HEK293 (cell line): ENCODE measurements around the gene FBH1.

Source experiments
- PRDM2 ChIP-seq: fragments of 450-650 bp; formaldehyde crosslinking; IDR thresholded peaks from 2 replicates; pipeline ENCODE4 v1.5.1; 2016; ENCODE audit warnings: missing biosample characterization, missing genetic modification characterization, borderline replicate concordance
- ZBTB7A ChIP-seq: fragments of 450-650 bp; formaldehyde crosslinking; IDR thresholded peaks from 2 replicates; pipeline ENCODE4 v1.5.1; 2016; ENCODE audit warnings: low read depth, missing biosample characterization, missing genetic modification characterization
- ZNF335 ChIP-seq: fragments of 450-650 bp; formaldehyde crosslinking; conservative IDR thresholded peaks from 2 replicates; pipeline ENCODE4 v1.5.1; 2016; ENCODE audit warnings: missing biosample characterization, missing genetic modification characterization
- ZNF561 ChIP-seq: fragments of 450-650 bp; IDR thresholded peaks from 2 replicates; pipeline ENCODE4 v1.5.1; 2018; ENCODE audit warnings: missing biosample characterization, missing genetic modification characterization, borderline replicate concordance
- ZNF639 ChIP-seq: fragments of 450-650 bp; formaldehyde crosslinking; IDR thresholded peaks from 2 replicates; pipeline ENCODE4 v1.5.1; 2016; ENCODE audit warnings: missing biosample characterization, missing genetic modification characterization

DNA sequence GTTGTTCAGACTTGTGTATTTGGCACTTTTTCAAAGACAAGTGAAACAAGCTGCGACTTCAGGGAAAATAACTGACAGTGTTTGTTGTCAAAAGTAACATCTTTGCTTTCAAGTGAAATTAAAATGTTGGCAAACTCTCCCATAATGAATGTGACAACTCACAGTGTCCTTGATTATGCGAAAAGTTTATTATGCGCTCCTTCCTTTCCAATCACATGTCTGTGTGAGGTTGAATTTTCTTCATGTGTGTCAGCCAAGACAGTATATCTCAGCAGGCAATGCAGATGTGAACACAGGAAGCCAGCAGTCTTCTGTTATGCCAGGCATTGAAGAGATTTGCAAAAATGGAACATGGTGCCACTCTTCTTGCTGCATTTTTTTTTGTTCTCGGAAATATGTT, 28.7 kb downstream of the FBH1 start:
- TF ChIP-seq ZBTB7A (no peak), ZNF561 (tag by site-specific recombination) (no peak), ZNF639 (tag by site-specific recombination) (no peak), ZNF335 (tag by site-specific recombination) (no peak), PRDM2 (tag by site-specific recombination) (no peak)
